HL-60 (cell line): ENCODE data around the gene OBSL1.

Source experiments
- CTCF ChIP-seq: IDR thresholded peaks from one replicate; pipeline ENCODE4 v1.5.1; 2011; ENCODE audit warnings: low read length, control low read depth, inconsistent platforms; ENCODE audit not compliant: insufficient read depth
- POLR2AphosphoS5 ChIP-seq: IDR thresholded peaks from 2 replicates; pipeline ENCODE4 v1.6.1; 2012; ENCODE audit warnings: low read depth
- SPI1 ChIP-seq: IDR thresholded peaks from 2 replicates; pipeline ENCODE4 v1.6.1; 2012; ENCODE audit warnings: low read depth, mild to moderate bottlenecking, borderline replicate concordance

DNA sequence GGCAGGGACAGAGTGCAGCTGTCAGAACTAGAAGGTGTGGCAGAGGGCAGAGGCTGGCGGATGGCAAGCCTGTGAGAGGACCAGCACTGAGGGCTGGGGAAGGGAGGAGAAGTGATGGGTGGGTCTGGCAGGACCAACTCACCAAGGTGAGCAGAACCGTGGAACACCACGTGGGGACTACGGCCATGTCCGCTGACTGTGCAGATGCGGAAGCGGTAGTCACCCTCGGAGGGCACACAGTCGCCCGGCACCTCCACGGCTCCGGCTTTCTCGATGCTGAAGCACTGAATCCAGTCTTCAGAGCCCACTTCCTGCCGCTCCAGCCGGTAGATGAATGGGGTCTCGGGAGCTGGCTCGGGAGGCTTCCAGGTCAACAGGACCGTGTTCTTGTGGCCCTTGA lies 4.2 kb downstream of the OBSL1 start:
- TF ChIP-seq CTCF (no peak), SPI1 (no peak), POLR2AphosphoS5 (no peak)
